ENCODE data around the gene CFAP251.

The CFAP251 gene

GRCh38 chr12:121980892-121981272 is 62.5 kb downstream of the CFAP251 start:
- TF ChIP-seq, protein P1, sequence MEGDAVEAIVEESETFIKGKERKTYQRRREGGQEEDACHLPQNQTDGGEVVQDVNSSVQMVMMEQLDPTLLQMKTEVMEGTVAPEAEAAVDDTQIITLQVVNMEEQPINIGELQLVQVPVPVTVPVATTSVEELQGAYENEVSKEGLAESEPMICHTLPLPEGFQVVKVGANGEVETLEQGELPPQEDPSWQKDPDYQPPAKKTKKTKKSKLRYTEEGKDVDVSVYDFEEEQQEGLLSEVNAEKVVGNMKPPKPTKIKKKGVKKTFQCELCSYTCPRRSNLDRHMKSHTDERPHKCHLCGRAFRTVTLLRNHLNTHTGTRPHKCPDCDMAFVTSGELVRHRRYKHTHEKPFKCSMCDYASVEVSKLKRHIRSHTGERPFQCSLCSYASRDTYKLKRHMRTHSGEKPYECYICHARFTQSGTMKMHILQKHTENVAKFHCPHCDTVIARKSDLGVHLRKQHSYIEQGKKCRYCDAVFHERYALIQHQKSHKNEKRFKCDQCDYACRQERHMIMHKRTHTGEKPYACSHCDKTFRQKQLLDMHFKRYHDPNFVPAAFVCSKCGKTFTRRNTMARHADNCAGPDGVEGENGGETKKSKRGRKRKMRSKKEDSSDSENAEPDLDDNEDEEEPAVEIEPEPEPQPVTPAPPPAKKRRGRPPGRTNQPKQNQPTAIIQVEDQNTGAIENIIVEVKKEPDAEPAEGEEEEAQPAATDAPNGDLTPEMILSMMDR (IDR thresholded peaks at IDR 0.05) = no peak

DNA sequence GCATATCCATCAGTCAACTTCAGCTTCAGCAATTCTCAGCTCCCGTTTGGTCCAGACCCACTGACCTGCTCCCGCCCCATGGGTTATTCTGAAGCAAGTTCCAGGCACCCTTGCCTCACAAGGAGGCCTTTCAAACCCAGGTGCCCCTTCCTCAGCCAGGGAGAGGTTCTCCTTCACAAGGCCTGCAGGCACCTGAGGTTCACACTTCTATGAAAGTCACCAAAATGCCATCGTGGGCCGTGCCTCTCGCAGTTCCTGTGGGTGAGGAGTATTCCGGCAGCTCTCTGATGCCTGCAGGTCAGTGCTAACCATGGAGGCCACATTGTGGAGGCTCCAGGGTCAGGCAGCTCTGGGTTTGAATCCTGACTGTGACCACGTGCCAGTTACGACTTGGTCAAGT is 63.1 kb downstream of the CFAP251 start:
- TF ChIP-seq, protein P1 (IDR thresholded peaks at IDR 0.05) = no peak

DNA sequence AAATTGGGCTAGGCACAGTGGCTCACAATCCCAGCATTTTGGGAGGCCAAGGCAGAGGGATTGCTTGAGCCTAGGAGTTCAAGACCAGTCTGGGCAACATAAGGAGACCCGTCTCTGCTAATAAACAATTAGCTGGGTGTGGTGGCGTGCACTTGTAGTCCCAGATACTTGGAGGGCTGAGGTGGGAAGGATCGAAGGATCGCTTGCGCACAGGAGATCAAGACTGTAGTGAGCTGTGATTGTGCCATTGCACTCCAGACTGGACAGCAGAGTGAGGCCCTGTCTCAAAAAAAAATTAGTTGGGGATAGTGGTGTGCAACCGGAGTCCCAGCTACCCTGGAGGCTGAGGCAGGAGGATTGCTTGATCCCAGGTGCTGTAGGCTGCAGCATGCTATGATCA is 64.6 kb downstream of the CFAP251 start:
- TF ChIP-seq, protein P1 (IDR thresholded peaks at IDR 0.05) = no peak

- TF ChIP-seq, protein P1 (IDR thresholded peaks at IDR 0.05) = no peak
These were observed 65.3 kb downstream of the CFAP251 start for GRCh38 chr12:121983536-121984210.

DNA sequence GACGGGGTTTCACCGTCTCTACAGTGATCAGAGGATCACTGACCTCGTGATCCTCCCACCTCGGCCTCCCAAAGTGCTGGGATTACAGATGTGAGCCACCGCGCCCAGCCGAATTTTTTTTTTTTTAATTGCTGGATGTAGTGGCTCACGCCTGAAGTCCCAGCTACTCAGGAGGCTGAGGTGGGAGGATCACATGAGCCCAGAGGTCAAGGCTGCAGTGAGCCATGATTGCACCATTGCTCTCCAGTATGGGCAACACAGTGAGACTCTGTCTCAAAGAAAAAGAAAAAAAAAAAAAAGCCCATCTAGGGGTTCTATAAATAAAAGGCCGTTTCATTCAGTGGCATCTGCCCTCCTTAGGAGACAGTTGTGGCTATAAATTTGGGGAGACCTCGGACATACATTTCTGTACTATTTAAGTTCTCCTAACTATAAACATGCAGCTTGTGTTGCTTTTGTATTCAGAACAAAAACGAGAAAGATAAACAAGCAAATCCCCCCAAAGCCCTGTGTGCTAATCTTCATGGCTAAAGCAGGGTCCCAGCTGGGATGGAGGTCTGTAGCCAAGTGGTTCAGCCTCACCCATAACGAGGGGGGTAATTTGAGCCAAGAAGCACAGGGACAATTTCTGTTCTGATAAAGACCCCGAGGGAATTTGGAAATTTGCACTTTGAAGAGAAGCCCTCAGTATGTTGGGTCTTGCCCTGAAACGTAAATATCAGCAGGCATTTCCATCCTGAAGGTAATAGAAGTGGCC is 68.3 kb downstream of the CFAP251 start:
- TF ChIP-seq, protein P1 (IDR thresholded peaks at IDR 0.05) = no peak

- TF ChIP-seq, protein P1 (IDR thresholded peaks at IDR 0.05) = no peak
These were observed 71.1 kb downstream of the CFAP251 start for GRCh38 chr12:121989276-121990113.

GRCh38 chr12:121990114-121990647 is 71.8 kb downstream of the CFAP251 start:
- TF ChIP-seq, protein P1 (IDR thresholded peaks at IDR 0.05) = no peak

All from LNCAP (cell line).